ENCODE measurements around the gene ZNF140. TPM values are rescaled to one million over a fixed set of nuclear protein-coding genes. Genes with fewer than 3 reads are reported as not detected.

Gene ZNF140
- total RNA-seq, 1 donor from 2014 or later, result 30.2 TPM

GRCh38 chr12:133107121-133107520 lies 26.4 kb downstream of the ZNF140 start:
- no peaks in the 10 kb centered on the region for H3K27me3 Mint-ChIP-seq
- no peak for DNase-seq (ENCODE audit: low spot score, unreplicated experiment)
- TF ChIP-seq CTCF (IDR thresholded peaks at IDR 0.05; ENCODE audit: unreplicated experiment), result no peak
- no peak overlapping the region for H3K27ac Mint-ChIP-seq
- no peaks in the 10 kb centered on the region for H3K4me1 Mint-ChIP-seq (ENCODE audit: low read depth)
- H3K4me3 Mint-ChIP-seq (ENCODE audit: low read depth), result no peak overlapping the region
- H3K36me3 Mint-ChIP-seq (ENCODE audit: insufficient read depth), result peaks cover 88% of the 10 kb centered on the region
- H3K9me3 Mint-ChIP-seq (ENCODE audit: low read depth), result peaks cover 64% of the 10 kb centered on the region

- Mint-ChIP-seq H3K4me1 (ENCODE audit: low read depth) (no peaks in the 10 kb centered on the region), H3K4me3 (ENCODE audit: low read depth) (no peak overlapping the region), H3K36me3 (ENCODE audit: insufficient read depth) (peaks cover 84% of the 10 kb centered on the region), H3K27me3 (no peaks in the 10 kb centered on the region), H3K27ac (peak overlapping the region; percentile 71), H3K9me3 (ENCODE audit: low read depth) (peaks cover 64% of the 10 kb centered on the region)
- no peak for DNase-seq (ENCODE audit: low spot score, unreplicated experiment)
- TF ChIP-seq CTCF (IDR thresholded peaks at IDR 0.05; ENCODE audit: unreplicated experiment), result no peak
Observed at GRCh38 chr12:133108150-133108549, 27.4 kb downstream of the ZNF140 start.

- Mint-ChIP-seq H3K27me3 (no peaks in the 10 kb centered on the region), H3K27ac (peak overlapping the region; percentile 41), H3K4me1 (ENCODE audit: low read depth) (no peaks in the 10 kb centered on the region), H3K9me3 (ENCODE audit: low read depth) (peaks cover 69% of the 10 kb centered on the region), H3K36me3 (ENCODE audit: insufficient read depth) (peaks cover 86% of the 10 kb centered on the region), H3K4me3 (ENCODE audit: low read depth) (no peak overlapping the region)
- no peak for DNase-seq (ENCODE audit: low spot score, unreplicated experiment)
- no peak for TF ChIP-seq CTCF (IDR thresholded peaks at IDR 0.05; ENCODE audit: unreplicated experiment)
Observed at GRCh38 chr12:133120385-133121191, 39.9 kb downstream of the ZNF140 start.

GRCh38 chr12:133124674-133125073 lies 44.0 kb downstream of the ZNF140 start:
- Mint-ChIP-seq H3K36me3 (ENCODE audit: insufficient read depth) (peaks cover 78% of the 10 kb centered on the region), H3K27ac (peak overlapping the region; percentile 15), H3K4me3 (ENCODE audit: low read depth) (no peak overlapping the region), H3K4me1 (ENCODE audit: low read depth) (no peaks in the 10 kb centered on the region), H3K27me3 (no peaks in the 10 kb centered on the region), H3K9me3 (ENCODE audit: low read depth) (peaks cover 53% of the 10 kb centered on the region)
- DNase-seq (ENCODE audit: low spot score, unreplicated experiment), result no peak
- no peak for TF ChIP-seq CTCF (IDR thresholded peaks at IDR 0.05; ENCODE audit: unreplicated experiment)

GRCh38 chr12:133129368-133130037 lies 48.8 kb downstream of the ZNF140 start:
- Mint-ChIP-seq H3K36me3 (ENCODE audit: insufficient read depth) (peaks cover 66% of the 10 kb centered on the region), H3K9me3 (ENCODE audit: low read depth) (peaks cover 37% of the 10 kb centered on the region), H3K4me1 (ENCODE audit: low read depth) (peaks cover 6% of the 10 kb centered on the region), H3K4me3 (ENCODE audit: low read depth) (peak overlapping the region; percentile 91), H3K27ac (peak overlapping the region; percentile 99), H3K27me3 (no peaks in the 10 kb centered on the region)
- no peak for DNase-seq (ENCODE audit: low spot score, unreplicated experiment)
- TF ChIP-seq CTCF (IDR thresholded peaks at IDR 0.05; ENCODE audit: unreplicated experiment), result no peak

Measured in progenitor cell of endocrine pancreas (in vitro differentiated cells).